ENCODE measurements around the gene BANK1. TPM values are rescaled to one million over a fixed set of nuclear protein-coding genes. Genes with fewer than 3 reads are reported as not detected.

The BANK1 gene
- total RNA-seq, 1 donor from 2014 or later: not detected

- DNase-seq: no peak
- no peak overlapping the region for H3K4me3 Mint-ChIP-seq
- H3K4me1 Mint-ChIP-seq: peaks cover 23% of the 10 kb centered on the region
- no peak overlapping the region for H3K27ac Mint-ChIP-seq
- H3K27me3 Mint-ChIP-seq: peaks cover 36% of the 10 kb centered on the region
- H3K36me3 Mint-ChIP-seq (ENCODE audit: low read depth): peaks cover 3% of the 10 kb centered on the region
- intact Hi-C loops (cut with micrococcal nuclease): no loop called here
- peaks cover 13% of the 10 kb centered on the region for H3K9me3 Mint-ChIP-seq
Measured at GRCh38 chr4:101787701-101788316, 2.7 kb upstream of the BANK1 start.

DNA sequence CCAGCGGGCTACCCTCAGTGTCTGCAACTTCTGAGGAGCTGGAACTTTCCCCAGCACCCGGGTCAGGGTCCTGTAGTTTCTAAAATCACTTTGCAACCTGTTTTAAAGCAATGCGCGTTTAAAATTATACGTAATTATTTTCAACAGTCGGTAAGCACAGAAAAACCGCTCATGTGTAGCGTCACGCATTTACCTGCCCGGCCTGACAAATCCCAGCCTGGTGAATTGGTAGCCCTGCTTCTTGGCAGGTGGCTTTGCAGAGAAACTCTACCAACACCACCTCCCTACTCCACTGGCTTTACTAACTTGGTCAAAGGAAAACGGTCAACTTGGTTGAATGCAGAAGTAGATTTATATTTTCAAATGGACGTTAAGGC is 640 bp downstream of the BANK1 start:
- DNase-seq: no peak
- Mint-ChIP-seq H3K36me3 (ENCODE audit: low read depth) (peaks cover 2% of the 10 kb centered on the region), H3K4me3 (peak overlapping the region; percentile 86), H3K9me3 (peaks cover 9% of the 10 kb centered on the region), H3K4me1 (peaks cover 11% of the 10 kb centered on the region), H3K27ac (no peak overlapping the region), H3K27me3 (peaks cover 58% of the 10 kb centered on the region)
- intact Hi-C loops (cut with micrococcal nuclease): no loop called here

GRCh38 chr4:101792056-101792590 is 1.6 kb downstream of the BANK1 start:
- peaks cover 2% of the 10 kb centered on the region for H3K36me3 Mint-ChIP-seq (ENCODE audit: low read depth)
- peaks cover 57% of the 10 kb centered on the region for H3K27me3 Mint-ChIP-seq
- DNase-seq: no peak
- H3K4me3 Mint-ChIP-seq: no peak overlapping the region
- peaks cover 11% of the 10 kb centered on the region for H3K4me1 Mint-ChIP-seq
- no peak overlapping the region for H3K27ac Mint-ChIP-seq
- H3K9me3 Mint-ChIP-seq: peaks cover 8% of the 10 kb centered on the region
- intact Hi-C loops (cut with micrococcal nuclease): no loop called here

GRCh38 chr4:101793397-101793796 is 2.9 kb downstream of the BANK1 start:
- Mint-ChIP-seq H3K27ac (no peak overlapping the region), H3K36me3 (ENCODE audit: low read depth) (peaks cover 2% of the 10 kb centered on the region), H3K27me3 (peaks cover 52% of the 10 kb centered on the region), H3K4me1 (peaks cover 11% of the 10 kb centered on the region), H3K9me3 (no peaks in the 10 kb centered on the region), H3K4me3 (no peak overlapping the region)
- no peak for DNase-seq
- intact Hi-C loops (cut with micrococcal nuclease): no loop called here

- Mint-ChIP-seq H3K36me3 (ENCODE audit: low read depth) (peaks cover 2% of the 10 kb centered on the region), H3K9me3 (no peaks in the 10 kb centered on the region), H3K4me1 (peaks cover 11% of the 10 kb centered on the region), H3K4me3 (no peak overlapping the region), H3K27ac (no peak overlapping the region), H3K27me3 (peaks cover 50% of the 10 kb centered on the region)
- DNase-seq: no peak
- intact Hi-C loops (cut with micrococcal nuclease): no loop called here
Measured at GRCh38 chr4:101794806-101795205, 4.3 kb downstream of the BANK1 start.

GRCh38 chr4:101795704-101796103 is 5.2 kb downstream of the BANK1 start:
- intact Hi-C loops (cut with micrococcal nuclease): no loop called here
- H3K4me3 Mint-ChIP-seq: no peak overlapping the region
- H3K4me1 Mint-ChIP-seq: peaks cover 5% of the 10 kb centered on the region
- H3K27me3 Mint-ChIP-seq: peaks cover 45% of the 10 kb centered on the region
- no peak overlapping the region for H3K27ac Mint-ChIP-seq
- H3K9me3 Mint-ChIP-seq: peaks cover 3% of the 10 kb centered on the region
- H3K36me3 Mint-ChIP-seq (ENCODE audit: low read depth): no peaks in the 10 kb centered on the region
- no peak for DNase-seq

DNA sequence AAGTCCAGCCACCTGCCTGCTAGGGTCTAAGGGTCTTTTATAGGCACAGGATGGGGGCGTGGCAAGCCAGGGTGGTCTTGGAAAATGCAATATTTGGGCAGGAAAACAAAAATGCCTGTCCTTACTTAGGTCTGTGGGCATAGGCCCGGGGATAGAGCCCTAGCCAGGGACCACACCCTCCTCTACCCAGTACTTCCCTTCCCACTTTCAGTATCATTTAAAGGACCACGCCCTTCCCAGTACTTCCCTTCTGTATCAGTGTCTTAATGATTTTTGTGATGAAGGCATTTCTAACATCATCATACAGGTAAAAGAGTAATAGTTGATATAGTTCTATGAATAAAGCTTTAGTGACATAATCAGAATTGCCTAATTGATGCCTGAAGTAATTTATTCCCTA is 11.4 kb downstream of the BANK1 start:
- Mint-ChIP-seq H3K27ac (no peak overlapping the region), H3K9me3 (peaks cover 3% of the 10 kb centered on the region), H3K4me3 (no peak overlapping the region), H3K36me3 (ENCODE audit: low read depth) (no peaks in the 10 kb centered on the region), H3K4me1 (peaks cover 3% of the 10 kb centered on the region), H3K27me3 (peaks cover 7% of the 10 kb centered on the region)
- intact Hi-C loops (cut with micrococcal nuclease): no loop called here
- DNase-seq: no peak

DNA sequence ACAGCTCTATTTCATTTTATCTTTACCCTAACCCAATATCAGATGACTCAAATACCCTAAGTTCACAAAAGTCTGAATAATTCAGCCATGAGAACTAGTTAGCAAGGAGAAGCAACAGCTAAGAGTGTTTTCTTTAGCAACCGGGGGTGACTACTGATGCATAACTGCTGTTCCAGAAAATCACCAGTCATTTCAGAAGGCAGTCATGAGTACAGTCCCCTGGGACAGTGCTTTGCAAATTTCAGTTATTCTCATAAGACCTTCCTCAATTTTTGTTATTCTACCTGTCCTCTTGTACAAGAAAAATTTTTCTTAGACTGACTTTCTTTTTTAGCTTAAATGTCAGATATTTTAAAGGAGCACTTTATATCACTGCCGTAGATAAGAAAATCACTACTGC is 16.4 kb downstream of the BANK1 start:
- DNase-seq: no peak
- intact Hi-C loops (cut with micrococcal nuclease): no loop called here
- Mint-ChIP-seq H3K4me1 (peaks cover 3% of the 10 kb centered on the region), H3K27me3 (no peaks in the 10 kb centered on the region), H3K4me3 (no peak overlapping the region), H3K36me3 (ENCODE audit: low read depth) (no peaks in the 10 kb centered on the region), H3K9me3 (no peaks in the 10 kb centered on the region), H3K27ac (no peak overlapping the region)

DNA sequence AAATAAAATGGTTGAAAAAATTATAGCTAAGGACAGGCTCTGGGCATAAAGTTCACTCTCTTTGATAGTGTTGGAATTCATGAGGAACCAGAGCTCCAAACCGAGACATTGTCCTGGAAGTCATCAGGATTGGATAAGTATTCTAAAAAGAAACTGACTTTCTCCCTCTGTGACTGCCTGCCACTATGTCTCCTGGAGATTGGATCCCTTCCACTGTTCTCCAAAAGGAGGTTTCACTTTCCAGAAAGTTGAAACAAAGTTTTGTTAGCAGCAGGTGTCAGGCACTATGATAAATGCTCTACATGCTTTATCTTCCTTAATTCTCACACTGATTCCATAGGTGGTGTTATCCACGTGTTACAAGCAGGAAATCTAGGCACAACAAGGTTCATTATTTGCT is 16.8 kb downstream of the BANK1 start:
- intact Hi-C loops (cut with micrococcal nuclease): no loop called here
- Mint-ChIP-seq H3K4me1 (no peaks in the 10 kb centered on the region), H3K27me3 (no peaks in the 10 kb centered on the region), H3K9me3 (no peaks in the 10 kb centered on the region), H3K27ac (no peak overlapping the region), H3K36me3 (ENCODE audit: low read depth) (no peaks in the 10 kb centered on the region), H3K4me3 (no peak overlapping the region)
- no peak for DNase-seq

- no peak overlapping the region for H3K4me3 Mint-ChIP-seq
- H3K27me3 Mint-ChIP-seq: peaks cover 3% of the 10 kb centered on the region
- H3K9me3 Mint-ChIP-seq: no peaks in the 10 kb centered on the region
- DNase-seq: no peak
- H3K4me1 Mint-ChIP-seq: no peaks in the 10 kb centered on the region
- no peaks in the 10 kb centered on the region for H3K36me3 Mint-ChIP-seq (ENCODE audit: low read depth)
- intact Hi-C loops (cut with micrococcal nuclease): no loop called here
- H3K27ac Mint-ChIP-seq: no peak overlapping the region
Measured at GRCh38 chr4:101813604-101814003, 23.1 kb downstream of the BANK1 start.

DNA sequence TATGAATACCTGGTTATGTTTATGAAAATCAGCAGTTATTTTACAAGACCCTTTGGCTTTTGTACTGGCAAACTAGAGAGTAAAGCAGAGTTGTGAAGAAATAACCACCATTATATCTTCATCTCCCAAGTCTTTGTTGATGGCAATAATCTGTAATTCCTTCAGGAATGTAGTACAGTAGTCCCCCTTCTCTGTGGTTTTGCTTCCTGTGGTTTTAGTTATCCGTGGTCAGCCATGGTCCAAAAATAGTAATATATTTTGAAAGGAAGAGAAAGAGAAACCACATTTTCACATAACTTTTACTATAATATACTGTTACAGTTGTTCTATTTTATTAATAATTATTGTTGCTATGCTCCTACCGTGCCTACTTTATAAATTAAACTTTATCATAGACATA is 27.8 kb downstream of the BANK1 start:
- Mint-ChIP-seq H3K4me1 (no peaks in the 10 kb centered on the region), H3K36me3 (ENCODE audit: low read depth) (no peaks in the 10 kb centered on the region), H3K9me3 (no peaks in the 10 kb centered on the region), H3K27ac (no peak overlapping the region), H3K27me3 (peaks cover 3% of the 10 kb centered on the region), H3K4me3 (no peak overlapping the region)
- intact Hi-C loops (cut with micrococcal nuclease): no loop called here
- no peak for DNase-seq

DNA sequence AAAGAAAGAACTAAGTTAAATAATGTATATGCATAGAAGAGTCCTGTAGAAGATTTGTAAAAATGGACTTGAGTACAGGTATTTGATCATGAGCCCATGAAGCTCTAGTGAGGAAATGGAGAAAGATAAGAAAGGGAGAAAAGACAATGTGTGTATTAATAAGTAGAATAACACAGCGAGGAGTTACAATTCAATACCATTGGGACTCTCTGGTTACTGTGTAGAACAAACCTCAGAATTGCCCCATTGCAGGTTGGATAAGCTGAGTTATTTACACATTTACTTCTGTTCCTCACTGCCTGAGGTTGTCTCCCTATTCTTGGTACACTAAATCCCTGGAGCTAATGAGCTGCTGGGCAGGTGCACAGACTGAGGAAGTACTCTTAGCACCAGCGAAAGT is 33.3 kb downstream of the BANK1 start:
- DNase-seq: no peak
- no peaks in the 10 kb centered on the region for H3K9me3 Mint-ChIP-seq
- intact Hi-C loops (cut with micrococcal nuclease): no loop called here
- no peaks in the 10 kb centered on the region for H3K36me3 Mint-ChIP-seq (ENCODE audit: low read depth)
- H3K4me3 Mint-ChIP-seq: no peak overlapping the region
- no peak overlapping the region for H3K27ac Mint-ChIP-seq
- no peaks in the 10 kb centered on the region for H3K27me3 Mint-ChIP-seq
- no peaks in the 10 kb centered on the region for H3K4me1 Mint-ChIP-seq

- no peaks in the 10 kb centered on the region for H3K9me3 Mint-ChIP-seq
- no peaks in the 10 kb centered on the region for H3K4me1 Mint-ChIP-seq
- H3K4me3 Mint-ChIP-seq: no peak overlapping the region
- intact Hi-C loops (cut with micrococcal nuclease): no loop called here
- no peak overlapping the region for H3K27ac Mint-ChIP-seq
- H3K27me3 Mint-ChIP-seq: no peaks in the 10 kb centered on the region
- H3K36me3 Mint-ChIP-seq (ENCODE audit: low read depth): no peaks in the 10 kb centered on the region
- no peak for DNase-seq
Measured at GRCh38 chr4:101824500-101824899, 34.0 kb downstream of the BANK1 start.

DNA sequence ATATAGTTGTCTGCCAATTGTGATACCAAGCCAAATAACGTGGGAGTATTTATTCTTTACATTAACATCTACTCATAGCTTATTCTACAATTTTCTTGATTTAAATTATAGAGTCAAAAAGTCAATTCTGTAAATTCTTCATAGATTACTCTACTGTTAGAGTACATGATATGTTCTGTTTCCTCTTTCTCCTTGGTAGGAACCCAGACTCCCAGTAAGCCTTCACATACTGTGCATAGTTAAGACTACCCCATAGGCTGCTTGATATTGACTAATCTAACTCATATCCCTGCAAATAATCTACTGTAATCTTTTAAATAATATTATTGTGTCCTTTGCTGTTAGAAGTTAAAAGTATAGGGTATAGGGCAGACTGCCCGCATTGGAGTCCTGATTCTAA is 35.4 kb downstream of the BANK1 start:
- Mint-ChIP-seq H3K27ac (no peak overlapping the region), H3K27me3 (no peaks in the 10 kb centered on the region), H3K4me1 (no peaks in the 10 kb centered on the region), H3K4me3 (no peak overlapping the region), H3K36me3 (ENCODE audit: low read depth) (no peaks in the 10 kb centered on the region), H3K9me3 (no peaks in the 10 kb centered on the region)
- intact Hi-C loops (cut with micrococcal nuclease): loop anchor here (5.0 kb wide), 1 partner anchor 1864 kb away; no protein-coding TSS in a partner anchor
- no peak for DNase-seq

DNA sequence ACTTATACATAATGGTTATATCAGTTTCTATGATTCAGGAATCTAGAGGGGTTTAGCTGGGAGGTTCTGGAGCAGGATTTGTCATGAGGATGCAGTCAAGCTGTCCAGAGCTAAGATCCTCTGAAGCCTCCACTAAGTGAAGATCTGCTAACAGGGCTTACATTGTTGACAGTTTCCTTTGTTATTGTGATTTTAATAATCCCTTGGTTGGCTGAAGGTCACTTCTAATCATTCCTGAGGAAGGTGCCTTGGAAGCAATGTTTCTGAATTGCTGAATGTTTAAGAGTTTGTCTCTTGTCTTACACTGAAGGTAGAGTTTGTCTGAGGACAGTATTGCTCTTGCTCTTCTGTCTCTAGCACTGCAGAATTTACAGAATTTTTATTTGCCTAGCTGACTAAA is 41.3 kb downstream of the BANK1 start:
- Mint-ChIP-seq H3K4me3 (no peak overlapping the region), H3K27me3 (peaks cover 6% of the 10 kb centered on the region), H3K9me3 (no peaks in the 10 kb centered on the region), H3K36me3 (ENCODE audit: low read depth) (no peaks in the 10 kb centered on the region), H3K4me1 (no peaks in the 10 kb centered on the region), H3K27ac (no peak overlapping the region)
- DNase-seq: no peak
- intact Hi-C loops (cut with micrococcal nuclease): no loop called here

Data from activated CD4-positive, alpha-beta T cell treated with anti-CD3 and anti-CD28 coated beads, Interleukin-2, amount 10 ng/mL, durations not matched to agents 24 days and 14 days (primary cell).